GM23338 (cell line): ENCODE results near the gene USP6NL. TPM values are rescaled to one million over a fixed set of nuclear protein-coding genes. Genes with fewer than 3 reads are reported as not detected.

Experiments
- ATAC-seq: fragments of 200-7000 bp; cut with Tn5 transposase; 3 replicates; pipeline ENCODE4 v1.9.1; 2020
- DNase-seq: peaks from one replicate; pipeline ENCODE4 v3.0.0-alpha.2; 2015; ENCODE audit warnings: low spot score
- H2AFZ ChIP-seq: fragments of 200-600 bp; sonication (generic); 2 replicates; pipeline ENCODE4 v1.8.0; 2016; ENCODE audit warnings: antibody characterized with exemption, mild to moderate bottlenecking, moderate library complexity
- H3F3A ChIP-seq: fragments of 200-600 bp; sonication (generic); replicated peaks from 2 replicates; pipeline ENCODE4 v1.8.0; 2017; ENCODE audit warnings: antibody characterized with exemption, mixed run types, low read depth
- H3K27ac ChIP-seq: fragments of 200-600 bp; sonication (generic); 2 replicates; pipeline ENCODE4 v1.6.1; 2016; ENCODE audit warnings: low read depth
- H3K27me3 ChIP-seq: fragments of 200-600 bp; sonication (generic); 2 replicates; pipeline ENCODE4 v1.8.0; 2016; ENCODE audit warnings: mild to moderate bottlenecking, mixed run types, moderate library complexity; ENCODE audit not compliant: insufficient read depth
- H3K36me3 ChIP-seq: fragments of 200-600 bp; sonication (generic); 2 replicates; pipeline ENCODE4 v1.8.0; 2016; ENCODE audit warnings: mild to moderate bottlenecking; ENCODE audit not compliant: insufficient read depth
- H3K4me1 ChIP-seq: fragments of 200-600 bp; sonication (generic); 2 replicates; pipeline ENCODE4 v1.8.0; 2016; ENCODE audit warnings: mild to moderate bottlenecking, moderate library complexity; ENCODE audit not compliant: insufficient read depth
- H3K4me2 ChIP-seq: fragments of 200-600 bp; sonication (generic); 2 replicates; pipeline ENCODE4 v1.7.1; 2017; ENCODE audit warnings: mixed run types
- H3K4me3 ChIP-seq: fragments of 200-600 bp; sonication (generic); 2 replicates; pipeline ENCODE4 v1.6.1; 2016; ENCODE audit warnings: mixed run types
- H3K79me2 ChIP-seq: fragments of 200-600 bp; sonication (generic); replicated peaks from 2 replicates; pipeline ENCODE4 v1.8.0; 2017; ENCODE audit warnings: mild to moderate bottlenecking; ENCODE audit not compliant: insufficient read depth
- H3K9me2 ChIP-seq: fragments of 200-600 bp; sonication (generic); 2 replicates; pipeline ENCODE4 v1.8.0; 2017; ENCODE audit not compliant: insufficient read depth
- H4K20me1 ChIP-seq: fragments of 200-600 bp; sonication (generic); replicated peaks from 2 replicates; pipeline ENCODE4 v1.8.0; 2017; ENCODE audit warnings: mild to moderate bottlenecking; ENCODE audit not compliant: insufficient read depth
- H3K27ac Mint-ChIP-seq: 2 replicates; pipeline ENCODE4 v1.8.0; 2020; ENCODE audit warnings: inconsistent platforms, mild to moderate bottlenecking, moderate library complexity, mixed read lengths
- H3K27me3 Mint-ChIP-seq: 3 replicates; pipeline ENCODE4 v1.8.0; 2022; ENCODE audit warnings: low read depth, mild to moderate bottlenecking, moderate library complexity, mixed read lengths, inconsistent platforms; ENCODE audit not compliant: insufficient read depth, poor library complexity
- H3K36me3 Mint-ChIP-seq: 3 replicates; pipeline ENCODE4 v1.8.0; 2021; ENCODE audit warnings: low read depth, mild to moderate bottlenecking, inconsistent platforms, moderate library complexity, mixed read lengths
- H3K4me1 Mint-ChIP-seq: 3 replicates; pipeline ENCODE4 v1.8.0; 2020; ENCODE audit warnings: mild to moderate bottlenecking, inconsistent platforms, mixed read lengths
- H3K4me3 Mint-ChIP-seq: 3 replicates; pipeline ENCODE4 v1.8.0; 2021; ENCODE audit warnings: moderate library complexity, mild to moderate bottlenecking, inconsistent platforms, mixed read lengths
- H3K9me3 Mint-ChIP-seq: 3 replicates; pipeline ENCODE4 v1.8.0; 2020; ENCODE audit warnings: moderate library complexity, mild to moderate bottlenecking, inconsistent platforms, mixed read lengths
- CREB1 ChIP-seq: fragments of 250-450 bp; sonication (Bioruptor Pico); IDR thresholded peaks from 2 replicates; pipeline ENCODE4 v1.5.0; 2020; ENCODE audit warnings: low read depth, mild to moderate bottlenecking, moderate library complexity
- CTCF ChIP-seq, 2 experiments: fragments of 200-600 bp in 1 of 2; sonication (generic) in 1 of 2; conservative IDR thresholded peaks; 2 replicates each; pipeline versions ENCODE4 v1.5.1 to v1.6.1; 2016 to 2017; ENCODE audit warnings: antibody characterized with exemption in 2 of 2, low read depth in 2 of 2, mild to moderate bottlenecking in 2 of 2, moderate library complexity in 1 of 2
- EZH2 ChIP-seq: fragments of 200-600 bp; sonication (generic); IDR thresholded peaks from one replicate; pipeline ENCODE4 v1.8.0; 2017; ENCODE audit warnings: antibody characterized with exemption, mild to moderate bottlenecking, low read depth; ENCODE audit not compliant: unreplicated experiment
- EZH2phosphoT487 ChIP-seq: fragments of 200-600 bp; sonication (generic); IDR thresholded peaks from one replicate; pipeline ENCODE4 v1.8.1; 2018; ENCODE audit warnings: antibody characterized with exemption; ENCODE audit not compliant: unreplicated experiment
- JUNB ChIP-seq: IDR thresholded peaks from one replicate; pipeline ENCODE4 v1.6.1; 2016; ENCODE audit warnings: antibody characterized with exemption; ENCODE audit not compliant: unreplicated experiment
- NANOG ChIP-seq: IDR thresholded peaks from 2 replicates; pipeline ENCODE4 v1.6.1; 2016; ENCODE audit warnings: antibody characterized with exemption, borderline replicate concordance
- POLR2AphosphoS5 ChIP-seq: IDR thresholded peaks from 2 replicates; pipeline ENCODE4 v1.6.1; 2016; ENCODE audit warnings: antibody characterized with exemption, low read depth
- STAT1 ChIP-seq: IDR thresholded peaks from one replicate; pipeline ENCODE4 v1.6.1; 2016; ENCODE audit warnings: antibody characterized with exemption; ENCODE audit not compliant: unreplicated experiment
- ZNF114 ChIP-seq: fragments of 250-450 bp; sonication (Bioruptor Pico); IDR thresholded peaks from 2 replicates; pipeline ENCODE4 v1.5.0; 2020; ENCODE audit warnings: mild to moderate bottlenecking, moderate library complexity
- ZNF331 ChIP-seq: fragments of 250-450 bp; sonication (Bioruptor Pico); IDR thresholded peaks from 2 replicates; pipeline ENCODE4 v1.5.0; 2020; ENCODE audit warnings: low read depth, mild to moderate bottlenecking, moderate library complexity
- polyA plus RNA-seq: library from polyadenylated mRNA; unstranded; fragments of >200 nt; fragmentation: Nextera tagmentation; extraction: Ambion mirVana; gene quantifications from 2 replicates; pipeline ENCODE4 v1.2.1, GENCODE V29; 2016
- total RNA-seq: library from RNA; depleted of rRNA; stranded (reverse); fragments of >200 nt; shearing (Covaris generic); gene quantifications from 2 replicates; pipeline ENCODE4 v1.2.3, GENCODE V29; 2014
- TF ChIP-seq, protein P1 (sequence below): fragments of 250-450 bp; sonication (Bioruptor Pico); IDR thresholded peaks from 2 replicates; pipeline ENCODE4 v1.5.0; 2020; ENCODE audit warnings: mild to moderate bottlenecking, moderate library complexity
- TF ChIP-seq, protein P2 (sequence below): IDR thresholded peaks from one replicate; pipeline ENCODE4 v1.6.1; 2018; ENCODE audit warnings: antibody characterized with exemption; ENCODE audit not compliant: unreplicated experiment
- TF ChIP-seq, protein P3 (sequence below): IDR thresholded peaks from 2 replicates; pipeline ENCODE4 v1.6.1; 2016; ENCODE audit warnings: antibody characterized with exemption

Gene USP6NL
- total and polyA plus RNA-seq, 2 experiments from 2014 or later, result 8.1 to 29.7 TPM

DNA sequence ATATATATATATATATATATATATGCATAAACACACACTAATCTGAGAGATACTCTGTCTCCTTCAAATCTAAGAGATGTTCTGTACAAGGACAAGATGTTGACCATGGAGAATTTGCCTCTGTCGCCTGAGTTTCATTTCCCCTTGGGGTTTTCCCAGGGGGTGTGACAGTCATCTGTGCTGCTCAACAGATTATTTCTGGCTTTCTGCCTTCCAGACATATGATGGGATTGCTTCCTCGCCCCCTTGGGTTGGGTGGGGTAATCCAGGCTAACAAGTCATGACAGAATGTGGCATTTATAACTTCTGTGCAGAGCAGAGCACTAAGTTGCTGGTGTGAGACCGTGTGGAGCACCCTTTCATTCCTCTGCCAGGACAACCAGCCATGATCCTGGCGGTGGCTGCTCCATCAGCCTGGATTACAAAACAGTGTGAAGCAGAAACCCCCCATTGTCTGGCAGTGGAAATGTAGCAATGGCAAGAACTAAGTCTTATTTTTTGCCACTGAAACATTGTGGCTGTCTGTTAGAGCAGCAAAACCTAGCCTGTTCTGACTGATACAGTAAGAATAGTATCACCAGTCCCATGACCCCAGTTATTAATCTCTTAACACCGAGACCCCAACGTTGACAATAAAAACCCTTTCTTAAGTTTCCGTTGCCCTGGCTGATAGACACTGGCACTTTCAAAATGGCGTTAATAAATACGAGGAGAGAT is 13.7 kb upstream of the USP6NL start:
- Histone ChIP-seq H3K4me1 (0 out of 2 replicates have a peak, but pooled peaks cover 4% of the 10 kb centered on the region), H3K9me2 (no peaks in the 10 kb centered on the region), H3K36me3 (no peaks in the 10 kb centered on the region), H3K4me3 (no peak overlapping the region), H3K4me2 (no peak overlapping the region), H3K27me3 (no peaks in the 10 kb centered on the region), H3K27ac (no peak overlapping the region), H2AFZ (no peak overlapping the region), H3K79me2 (no peaks in the 10 kb centered on the region), H4K20me1 (no peaks in the 10 kb centered on the region), H3F3A (no peaks in the 10 kb centered on the region)
- TF ChIP-seq, protein P1, sequence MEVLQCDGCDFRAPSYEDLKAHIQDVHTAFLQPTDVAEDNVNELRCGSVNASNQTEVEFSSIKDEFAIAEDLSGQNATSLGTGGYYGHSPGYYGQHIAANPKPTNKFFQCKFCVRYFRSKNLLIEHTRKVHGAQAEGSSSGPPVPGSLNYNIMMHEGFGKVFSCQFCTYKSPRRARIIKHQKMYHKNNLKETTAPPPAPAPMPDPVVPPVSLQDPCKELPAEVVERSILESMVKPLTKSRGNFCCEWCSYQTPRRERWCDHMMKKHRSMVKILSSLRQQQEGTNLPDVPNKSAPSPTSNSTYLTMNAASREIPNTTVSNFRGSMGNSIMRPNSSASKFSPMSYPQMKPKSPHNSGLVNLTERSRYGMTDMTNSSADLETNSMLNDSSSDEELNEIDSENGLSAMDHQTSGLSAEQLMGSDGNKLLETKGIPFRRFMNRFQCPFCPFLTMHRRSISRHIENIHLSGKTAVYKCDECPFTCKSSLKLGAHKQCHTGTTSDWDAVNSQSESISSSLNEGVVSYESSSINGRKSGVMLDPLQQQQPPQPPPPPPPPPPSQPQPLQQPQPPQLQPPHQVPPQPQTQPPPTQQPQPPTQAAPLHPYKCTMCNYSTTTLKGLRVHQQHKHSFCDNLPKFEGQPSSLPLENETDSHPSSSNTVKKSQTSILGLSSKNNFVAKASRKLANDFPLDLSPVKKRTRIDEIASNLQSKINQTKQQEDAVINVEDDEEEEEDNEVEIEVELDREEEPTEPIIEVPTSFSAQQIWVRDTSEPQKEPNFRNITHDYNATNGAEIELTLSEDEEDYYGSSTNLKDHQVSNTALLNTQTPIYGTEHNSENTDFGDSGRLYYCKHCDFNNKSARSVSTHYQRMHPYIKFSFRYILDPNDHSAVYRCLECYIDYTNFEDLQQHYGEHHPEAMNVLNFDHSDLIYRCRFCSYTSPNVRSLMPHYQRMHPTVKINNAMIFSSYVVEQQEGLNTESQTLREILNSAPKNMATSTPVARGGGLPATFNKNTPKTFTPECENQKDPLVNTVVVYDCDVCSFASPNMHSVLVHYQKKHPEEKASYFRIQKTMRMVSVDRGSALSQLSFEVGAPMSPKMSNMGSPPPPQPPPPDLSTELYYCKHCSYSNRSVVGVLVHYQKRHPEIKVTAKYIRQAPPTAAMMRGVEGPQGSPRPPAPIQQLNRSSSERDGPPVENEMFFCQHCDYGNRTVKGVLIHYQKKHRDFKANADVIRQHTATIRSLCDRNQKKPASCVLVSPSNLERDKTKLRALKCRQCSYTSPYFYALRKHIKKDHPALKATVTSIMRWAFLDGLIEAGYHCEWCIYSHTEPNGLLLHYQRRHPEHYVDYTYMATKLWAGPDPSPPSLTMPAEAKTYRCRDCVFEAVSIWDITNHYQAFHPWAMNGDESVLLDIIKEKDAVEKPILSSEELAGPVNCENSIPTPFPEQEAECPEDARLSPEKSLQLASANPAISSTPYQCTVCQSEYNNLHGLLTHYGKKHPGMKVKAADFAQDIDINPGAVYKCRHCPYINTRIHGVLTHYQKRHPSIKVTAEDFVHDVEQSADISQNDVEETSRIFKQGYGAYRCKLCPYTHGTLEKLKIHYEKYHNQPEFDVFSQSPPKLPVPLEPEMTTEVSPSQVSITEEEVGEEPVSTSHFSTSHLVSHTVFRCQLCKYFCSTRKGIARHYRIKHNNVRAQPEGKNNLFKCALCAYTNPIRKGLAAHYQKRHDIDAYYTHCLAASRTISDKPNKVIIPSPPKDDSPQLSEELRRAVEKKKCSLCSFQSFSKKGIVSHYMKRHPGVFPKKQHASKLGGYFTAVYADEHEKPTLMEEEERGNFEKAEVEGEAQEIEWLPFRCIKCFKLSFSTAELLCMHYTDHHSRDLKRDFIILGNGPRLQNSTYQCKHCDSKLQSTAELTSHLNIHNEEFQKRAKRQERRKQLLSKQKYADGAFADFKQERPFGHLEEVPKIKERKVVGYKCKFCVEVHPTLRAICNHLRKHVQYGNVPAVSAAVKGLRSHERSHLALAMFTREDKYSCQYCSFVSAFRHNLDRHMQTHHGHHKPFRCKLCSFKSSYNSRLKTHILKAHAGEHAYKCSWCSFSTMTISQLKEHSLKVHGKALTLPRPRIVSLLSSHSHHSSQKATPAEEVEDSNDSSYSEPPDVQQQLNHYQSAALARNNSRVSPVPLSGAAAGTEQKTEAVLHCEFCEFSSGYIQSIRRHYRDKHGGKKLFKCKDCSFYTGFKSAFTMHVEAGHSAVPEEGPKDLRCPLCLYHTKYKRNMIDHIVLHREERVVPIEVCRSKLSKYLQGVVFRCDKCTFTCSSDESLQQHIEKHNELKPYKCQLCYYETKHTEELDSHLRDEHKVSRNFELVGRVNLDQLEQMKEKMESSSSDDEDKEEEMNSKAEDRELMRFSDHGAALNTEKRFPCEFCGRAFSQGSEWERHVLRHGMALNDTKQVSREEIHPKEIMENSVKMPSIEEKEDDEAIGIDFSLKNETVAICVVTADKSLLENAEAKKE, result no peak
- TF ChIP-seq JUNB, result no peak
- TF ChIP-seq, protein P2, sequence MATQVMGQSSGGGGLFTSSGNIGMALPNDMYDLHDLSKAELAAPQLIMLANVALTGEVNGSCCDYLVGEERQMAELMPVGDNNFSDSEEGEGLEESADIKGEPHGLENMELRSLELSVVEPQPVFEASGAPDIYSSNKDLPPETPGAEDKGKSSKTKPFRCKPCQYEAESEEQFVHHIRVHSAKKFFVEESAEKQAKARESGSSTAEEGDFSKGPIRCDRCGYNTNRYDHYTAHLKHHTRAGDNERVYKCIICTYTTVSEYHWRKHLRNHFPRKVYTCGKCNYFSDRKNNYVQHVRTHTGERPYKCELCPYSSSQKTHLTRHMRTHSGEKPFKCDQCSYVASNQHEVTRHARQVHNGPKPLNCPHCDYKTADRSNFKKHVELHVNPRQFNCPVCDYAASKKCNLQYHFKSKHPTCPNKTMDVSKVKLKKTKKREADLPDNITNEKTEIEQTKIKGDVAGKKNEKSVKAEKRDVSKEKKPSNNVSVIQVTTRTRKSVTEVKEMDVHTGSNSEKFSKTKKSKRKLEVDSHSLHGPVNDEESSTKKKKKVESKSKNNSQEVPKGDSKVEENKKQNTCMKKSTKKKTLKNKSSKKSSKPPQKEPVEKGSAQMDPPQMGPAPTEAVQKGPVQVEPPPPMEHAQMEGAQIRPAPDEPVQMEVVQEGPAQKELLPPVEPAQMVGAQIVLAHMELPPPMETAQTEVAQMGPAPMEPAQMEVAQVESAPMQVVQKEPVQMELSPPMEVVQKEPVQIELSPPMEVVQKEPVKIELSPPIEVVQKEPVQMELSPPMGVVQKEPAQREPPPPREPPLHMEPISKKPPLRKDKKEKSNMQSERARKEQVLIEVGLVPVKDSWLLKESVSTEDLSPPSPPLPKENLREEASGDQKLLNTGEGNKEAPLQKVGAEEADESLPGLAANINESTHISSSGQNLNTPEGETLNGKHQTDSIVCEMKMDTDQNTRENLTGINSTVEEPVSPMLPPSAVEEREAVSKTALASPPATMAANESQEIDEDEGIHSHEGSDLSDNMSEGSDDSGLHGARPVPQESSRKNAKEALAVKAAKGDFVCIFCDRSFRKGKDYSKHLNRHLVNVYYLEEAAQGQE, result no peak
- no peak for TF ChIP-seq POLR2AphosphoS5
- no peak for TF ChIP-seq STAT1
- TF ChIP-seq ZNF114 (CRISPR knock-in tag), result no peak
- TF ChIP-seq EZH2phosphoT487, result no peak
- no peak for TF ChIP-seq CTCF (conservative IDR thresholded peaks at IDR 0.05; ENCODE audit: low read depth in 2 of 2)
- no peak for TF ChIP-seq CREB1 (CRISPR knock-in tag)
- no peak for TF ChIP-seq NANOG
- TF ChIP-seq ZNF331 (CRISPR knock-in tag), result no peak
- no peak for TF ChIP-seq EZH2
- TF ChIP-seq, protein P3, sequence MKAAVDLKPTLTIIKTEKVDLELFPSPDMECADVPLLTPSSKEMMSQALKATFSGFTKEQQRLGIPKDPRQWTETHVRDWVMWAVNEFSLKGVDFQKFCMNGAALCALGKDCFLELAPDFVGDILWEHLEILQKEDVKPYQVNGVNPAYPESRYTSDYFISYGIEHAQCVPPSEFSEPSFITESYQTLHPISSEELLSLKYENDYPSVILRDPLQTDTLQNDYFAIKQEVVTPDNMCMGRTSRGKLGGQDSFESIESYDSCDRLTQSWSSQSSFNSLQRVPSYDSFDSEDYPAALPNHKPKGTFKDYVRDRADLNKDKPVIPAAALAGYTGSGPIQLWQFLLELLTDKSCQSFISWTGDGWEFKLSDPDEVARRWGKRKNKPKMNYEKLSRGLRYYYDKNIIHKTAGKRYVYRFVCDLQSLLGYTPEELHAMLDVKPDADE, result no peak
- no peaks in the 10 kb centered on the region for H3K36me3 Mint-ChIP-seq
- DNase-seq (no peak), ATAC-seq (no peak)
- no peak overlapping the region for H3K4me3 Mint-ChIP-seq
- H3K27me3 Mint-ChIP-seq, result no peaks in the 10 kb centered on the region
- no peak overlapping the region for H3K27ac Mint-ChIP-seq
- H3K9me3 Mint-ChIP-seq, result no peaks in the 10 kb centered on the region
- H3K4me1 Mint-ChIP-seq, result peaks cover 3% of the 10 kb centered on the region; the same call in 1 of the 3 replicates
